Cerebellar cortex (tissue), 1 donor: Measurements from ENCODE around the gene DDX47.
A peak's percentile ranks its signal among the peaks of the same experiment; 100 is the strongest.

Experiments used
- DNase-seq: peaks from one replicate; pipeline ENCODE4 v3.0.0-alpha.2; 2015; ENCODE audit warnings: low spot score

Gene DDX47

GRCh38 chr12:12813120-12814101 lies at the start of gene DDX47:
TSS of gene DDX47 (plus strand) at chr12:12813346. CDS start at chr12:12813368, 22 bp downstream.
- peak; percentile 92 for DNase-seq

DNA sequence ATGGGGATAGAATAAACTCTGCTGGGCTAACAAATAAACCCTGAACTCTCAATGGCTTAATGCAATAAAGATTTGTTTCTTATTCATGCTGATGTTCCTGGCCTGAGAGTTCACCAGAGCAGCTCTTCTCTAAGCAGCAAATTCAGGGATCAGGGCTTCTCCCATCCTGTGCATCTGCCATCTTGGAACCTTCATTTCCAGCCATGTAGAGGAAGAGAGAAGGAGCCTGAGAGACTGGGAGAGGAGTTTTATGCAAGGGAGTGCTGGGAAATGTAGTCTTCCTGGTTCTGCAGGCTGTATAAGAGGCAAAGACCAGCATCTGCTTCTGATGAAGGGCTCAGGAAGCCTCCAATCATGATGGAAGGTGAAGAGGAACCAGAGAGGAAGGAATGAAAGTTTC lies 48.3 kb upstream of the DDX47 start:
- DNase-seq: peak; percentile 13

GRCh38 chr12:12770262-12770661 lies 42.9 kb upstream of the DDX47 start:
- DNase-seq: no peak

DNA sequence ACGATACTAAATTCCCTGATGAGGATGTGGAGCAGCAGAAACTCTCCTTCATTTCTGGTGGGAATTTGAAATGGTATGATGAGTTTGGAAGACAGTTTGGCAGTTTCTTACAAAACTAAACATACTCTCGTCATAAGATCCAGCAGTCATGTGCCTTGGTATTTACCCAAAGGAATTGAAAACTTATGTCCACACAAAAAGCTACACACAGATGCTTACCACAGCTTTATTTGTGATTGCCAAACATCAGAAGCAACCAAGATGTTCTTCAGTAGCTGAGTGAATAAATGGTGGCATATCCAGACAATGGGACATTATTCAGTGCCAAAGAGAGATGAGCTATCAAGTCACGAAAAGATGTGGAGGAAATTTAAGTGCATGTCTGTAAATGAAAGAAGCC lies 38.4 kb upstream of the DDX47 start:
- DNase-seq: no peak

DNA sequence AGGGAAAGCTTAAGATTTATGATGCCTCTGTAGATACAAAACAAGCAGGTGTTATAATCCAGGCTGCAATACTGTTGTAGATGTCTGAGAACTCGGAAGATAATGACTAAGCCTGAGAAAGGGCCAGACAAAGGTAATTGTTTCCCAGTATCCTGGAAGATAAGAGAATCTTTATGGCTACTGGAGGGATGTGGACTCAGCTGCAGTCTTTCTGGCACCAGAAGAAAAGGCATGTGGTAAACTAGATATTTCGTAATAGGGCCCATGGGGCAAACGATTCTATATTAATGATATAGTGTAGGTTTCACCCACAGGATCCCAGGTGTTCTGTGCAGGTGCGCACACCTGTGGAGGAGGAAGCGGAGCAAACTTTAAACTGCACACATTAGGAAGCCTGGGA lies 36.9 kb upstream of the DDX47 start:
- no peak for DNase-seq

DNA sequence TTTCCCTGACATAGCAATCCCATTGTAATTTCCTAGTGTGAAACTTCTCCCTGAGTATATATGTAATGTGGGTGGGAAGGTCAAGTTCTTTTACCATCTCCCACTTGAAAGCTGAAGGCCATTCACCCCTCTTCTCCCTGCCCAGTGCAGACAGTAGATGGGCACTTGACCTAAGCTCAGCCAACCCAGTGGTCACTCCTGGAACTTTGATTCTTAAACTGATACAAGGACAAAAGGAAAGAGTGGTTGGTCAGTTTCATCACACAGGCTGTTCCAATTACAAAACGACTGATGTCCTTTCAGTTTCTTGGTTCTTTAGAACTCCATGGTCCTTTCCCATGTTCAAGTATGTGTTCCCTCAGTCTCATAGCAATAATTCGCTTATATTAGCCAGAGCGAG lies 36.1 kb upstream of the DDX47 start:
- no peak for DNase-seq

- DNase-seq: no peak
Measured at GRCh38 chr12:12779007-12779406, 34.1 kb upstream of the DDX47 start.

- no peak for DNase-seq
Measured at GRCh38 chr12:12779529-12779928, 33.6 kb upstream of the DDX47 start.

DNA sequence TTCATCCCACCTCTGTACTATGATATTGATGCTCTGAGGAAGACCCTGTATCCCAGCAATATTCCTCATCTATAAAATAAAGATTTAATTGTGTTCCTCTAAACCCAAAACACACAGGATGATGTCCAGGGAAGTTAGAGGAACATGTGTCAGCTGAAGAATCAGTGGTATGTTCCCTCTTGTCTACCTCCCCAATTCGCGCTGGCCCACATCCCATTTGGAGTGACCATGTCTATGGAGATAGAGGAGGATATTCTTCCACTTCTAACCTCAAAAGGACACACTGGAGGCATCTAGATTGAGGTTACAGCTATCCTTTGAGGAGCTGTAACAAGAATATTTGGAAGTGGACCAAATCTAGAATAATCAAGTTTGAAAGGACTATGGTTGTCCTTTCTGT lies 29.0 kb upstream of the DDX47 start:
- no peak for DNase-seq

GRCh38 chr12:12784911-12785814 lies 28.0 kb upstream of the DDX47 start, which contains the start of gene APOLD1:
TSS of gene APOLD1 (plus strand) at chr12:12785659. CDS start at chr12:12785692, 33 bp downstream.
- peak; percentile 61 for DNase-seq

- no peak for DNase-seq
Measured at GRCh38 chr12:12786351-12786705, 26.8 kb upstream of the DDX47 start.

DNA sequence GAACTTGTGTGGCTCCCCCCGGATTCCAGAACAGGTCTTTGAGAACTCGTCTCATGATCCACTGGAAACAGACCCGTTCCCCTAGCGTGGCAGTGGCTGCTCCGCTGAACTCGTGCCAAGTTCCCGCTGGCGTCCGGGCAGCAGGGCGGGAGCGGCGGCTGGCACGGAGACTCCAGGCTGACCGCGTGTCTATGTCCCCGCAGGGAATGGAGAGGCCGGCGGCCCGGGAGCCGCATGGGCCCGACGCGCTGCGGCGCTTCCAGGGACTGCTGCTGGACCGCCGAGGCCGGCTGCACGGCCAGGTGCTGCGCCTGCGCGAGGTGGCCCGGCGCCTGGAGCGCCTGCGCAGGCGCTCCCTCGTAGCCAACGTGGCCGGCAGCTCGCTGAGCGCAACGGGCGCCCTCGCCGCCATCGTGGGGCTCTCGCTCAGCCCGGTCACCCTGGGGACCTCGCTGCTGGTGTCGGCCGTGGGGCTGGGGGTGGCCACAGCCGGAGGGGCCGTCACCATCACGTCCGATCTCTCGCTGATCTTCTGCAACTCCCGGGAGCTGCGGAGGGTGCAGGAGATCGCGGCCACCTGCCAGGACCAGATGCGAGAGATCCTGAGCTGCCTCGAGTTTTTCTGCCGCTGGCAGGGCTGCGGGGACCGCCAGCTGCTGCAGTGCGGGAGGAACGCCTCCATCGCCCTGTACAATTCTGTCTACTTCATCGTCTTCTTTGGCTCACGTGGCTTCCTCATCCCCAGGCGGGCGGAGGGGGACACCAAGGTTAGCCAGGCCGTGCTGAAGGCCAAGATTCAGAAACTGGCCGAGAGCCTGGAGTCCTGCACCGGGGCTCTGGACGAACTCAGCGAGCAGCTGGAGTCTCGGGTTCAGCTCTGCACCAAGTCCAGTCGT lies 26.2 kb upstream of the DDX47 start:
- DNase-seq: peak; percentile 75

DNA sequence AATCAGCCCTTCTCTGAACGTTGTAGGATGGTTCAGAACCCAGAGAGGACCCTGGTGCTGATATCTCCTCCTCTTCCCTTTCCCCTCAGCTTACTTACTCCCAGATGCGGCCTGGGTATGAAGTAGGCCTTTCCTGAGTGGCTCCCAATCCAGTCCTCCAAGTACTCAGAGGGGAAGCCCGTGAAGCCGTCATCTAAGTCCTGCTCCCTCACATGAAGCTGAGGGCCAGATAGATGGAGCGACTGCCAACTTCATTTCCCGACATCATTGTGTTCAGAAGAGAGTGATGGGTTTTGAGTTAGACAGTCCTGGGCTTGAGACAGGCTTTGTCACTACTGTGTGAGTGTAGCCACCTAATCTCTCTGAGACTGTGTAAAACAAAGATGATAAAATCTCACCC lies 25.0 kb upstream of the DDX47 start:
- DNase-seq: peak; percentile 38

DNA sequence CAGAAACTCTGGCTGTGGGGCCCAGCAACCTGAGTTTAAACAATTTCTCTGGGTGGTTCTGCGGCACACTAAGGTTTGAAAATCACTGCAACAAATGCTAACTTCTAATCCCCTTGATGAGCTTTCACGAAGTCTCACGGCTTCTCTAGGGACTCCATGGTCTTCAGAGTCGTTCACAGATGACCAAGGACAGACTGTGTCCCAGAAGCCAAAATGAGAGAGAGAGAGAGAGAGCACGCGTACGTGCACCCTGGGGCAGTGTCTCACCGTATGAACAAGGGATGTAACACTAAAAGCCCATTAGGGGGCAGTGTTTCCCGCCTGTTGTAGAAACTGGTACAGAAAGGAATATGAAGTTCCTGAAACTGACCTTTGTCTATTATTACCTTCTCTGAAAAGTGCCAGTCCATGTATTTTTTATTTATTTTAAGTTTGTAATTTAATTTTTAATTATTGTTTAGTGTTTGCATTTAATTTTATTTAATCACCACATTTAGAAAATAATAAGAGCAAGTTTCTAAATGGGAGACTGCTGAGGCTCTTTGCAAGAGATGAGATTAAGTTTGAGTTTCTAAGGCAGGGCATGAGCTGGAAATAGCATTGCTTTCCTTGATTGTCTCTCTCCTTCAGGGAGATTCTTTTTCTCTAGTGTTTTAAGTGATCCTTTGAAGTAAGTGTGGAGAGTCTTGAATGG lies 24.3 kb upstream of the DDX47 start:
- peak; percentile 91 for DNase-seq

DNA sequence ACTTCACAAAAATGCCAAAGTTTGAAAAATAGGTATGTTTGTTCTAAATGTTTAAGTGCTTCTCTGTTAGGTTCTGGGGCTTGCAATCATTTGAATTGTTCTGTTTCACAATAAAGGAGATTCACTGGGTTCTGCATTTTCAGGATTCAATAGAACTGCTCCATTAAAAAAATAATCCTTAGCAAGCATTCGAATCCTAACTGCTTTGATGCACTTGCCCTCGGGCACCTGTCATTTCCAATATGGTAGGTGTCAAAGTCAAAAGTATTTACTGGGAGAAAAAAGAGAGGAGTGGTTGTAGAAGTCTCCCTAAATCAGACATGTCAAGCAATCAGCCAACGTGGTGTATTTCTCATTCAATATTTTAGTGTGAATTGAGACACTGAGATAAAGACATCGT lies 22.2 kb upstream of the DDX47 start:
- DNase-seq: no peak

DNA sequence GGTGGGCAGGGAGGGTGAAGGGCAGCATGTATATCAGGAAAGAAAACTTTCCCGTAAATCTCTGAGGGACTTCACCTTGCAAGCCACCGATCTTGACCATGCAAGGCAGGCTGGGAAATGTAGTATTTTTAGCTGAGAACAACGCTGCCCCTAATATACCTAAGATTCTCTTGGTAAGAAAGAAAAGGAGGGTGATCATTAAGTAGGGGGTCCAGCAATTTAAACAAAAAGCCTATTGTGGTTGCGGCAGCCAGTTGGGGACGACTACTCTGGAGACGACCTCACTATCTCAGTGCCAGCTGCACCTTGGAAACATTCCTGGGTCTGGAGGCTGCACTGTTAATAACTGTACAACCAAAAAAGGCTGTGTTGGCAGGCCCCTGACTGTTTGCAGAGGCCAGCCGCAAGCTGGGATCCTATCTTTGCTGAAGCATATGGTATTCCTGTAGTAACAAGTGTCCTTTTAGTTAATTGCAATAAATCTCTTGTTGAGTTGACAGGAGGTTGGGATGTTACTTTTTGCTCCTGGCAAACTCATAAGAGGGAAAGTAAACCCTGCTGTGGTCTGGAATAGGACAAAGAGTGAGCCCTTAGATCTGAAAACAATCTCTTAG lies 21.3 kb upstream of the DDX47 start:
- peak; percentile 75 for DNase-seq

GRCh38 chr12:12792421-12792820 lies 20.7 kb upstream of the DDX47 start:
- peak; percentile 55 for DNase-seq

- no peak for DNase-seq
Measured at GRCh38 chr12:12794686-12795085, 18.5 kb upstream of the DDX47 start.

DNA sequence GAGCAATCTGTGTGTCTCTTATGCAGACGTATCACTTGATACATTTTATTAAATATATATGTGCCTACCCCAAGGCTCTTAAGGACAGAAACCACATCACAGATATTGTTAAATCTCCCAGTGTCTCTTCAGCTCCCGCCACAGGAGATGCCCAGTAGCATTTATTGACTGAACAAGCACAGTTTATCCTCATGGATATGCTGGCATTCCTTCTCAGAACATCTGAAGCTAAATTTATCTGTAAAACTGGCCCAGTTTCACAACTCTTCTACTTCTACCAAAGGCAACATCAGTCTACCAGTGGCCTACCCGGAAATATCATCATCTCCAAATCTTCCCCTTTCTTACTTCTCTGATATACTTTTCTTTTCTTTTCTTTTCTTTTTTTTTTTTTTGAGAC lies 17.0 kb upstream of the DDX47 start:
- no peak for DNase-seq

DNA sequence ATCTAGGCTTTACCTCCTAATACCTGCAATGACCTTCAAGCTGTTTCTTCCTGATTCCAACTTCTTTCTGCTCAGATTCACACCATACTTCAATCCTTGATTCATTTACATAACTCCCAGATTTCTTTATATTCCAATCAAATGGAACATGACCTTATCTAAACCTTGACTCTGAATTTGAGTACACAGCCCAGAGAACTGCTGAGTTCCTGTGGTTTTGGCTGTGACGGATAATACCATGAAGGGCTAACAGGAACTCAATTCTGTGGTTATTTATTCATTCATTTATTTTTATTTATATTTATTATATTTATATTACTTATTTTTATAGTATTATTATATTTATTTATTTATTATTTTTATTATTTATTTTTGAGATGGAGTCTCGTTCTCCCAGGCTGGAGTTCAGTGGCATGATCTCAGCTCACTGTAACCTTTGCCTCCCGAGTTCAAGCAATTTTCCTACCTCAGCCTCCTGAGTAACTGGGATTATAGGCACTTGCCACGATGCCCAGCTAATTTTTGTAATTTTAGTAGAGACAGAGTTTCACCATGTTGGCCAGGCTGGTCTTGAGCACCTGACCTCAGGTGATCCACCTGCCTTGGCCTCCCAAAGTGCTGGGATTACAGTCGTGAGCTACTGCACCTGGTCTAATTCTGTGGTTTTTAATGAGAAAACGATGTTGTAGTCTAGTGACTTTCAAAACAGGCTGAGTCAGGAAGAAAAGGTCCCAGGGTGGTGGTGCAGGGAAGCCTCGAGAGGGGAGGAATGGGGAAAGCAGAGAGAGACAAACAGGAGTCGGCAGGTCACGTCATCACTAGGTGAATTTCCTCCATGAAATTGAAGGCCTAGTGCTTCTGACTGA lies 16.0 kb upstream of the DDX47 start:
- DNase-seq: no peak
